ENCODE measurements around the gene PDE1A. TPM values are rescaled to one million over a fixed set of nuclear protein-coding genes. Genes with fewer than 3 reads are reported as not detected.

The PDE1A gene
- total RNA-seq, 4 donors from 2014 or later = 2.3 to 9.2 (median 3.2) TPM

GRCh38 chr2:182163878-182164277 lies 263.0 kb downstream of the PDE1A start:
- intact Hi-C loops (cut with DNase I) = no loop called here
- Histone ChIP-seq H3K9me3 (no peaks in the 10 kb centered on the region), H3K4me3 (no peak overlapping the region), H3K36me3 (no peaks in the 10 kb centered on the region), H3K27me3 (no peaks in the 10 kb centered on the region), H3K4me1 (no peaks in the 10 kb centered on the region), H3K27ac (no peak overlapping the region)
- TF ChIP-seq CTCF (IDR thresholded peaks at IDR 0.05) = no peak
- TF ChIP-seq POLR2A (IDR thresholded peaks at IDR 0.05) = no peak
- WGBS, 2 donors = 97 to 100% methylated on average over 1 to 3 of the region's 3 CpGs
- DNase-seq = no peak

GRCh38 chr2:182148344-182148743 lies 278.5 kb downstream of the PDE1A start:
- 33 to 62% methylated on average over 2 of the region's 2 CpGs for WGBS, 2 donors
- TF ChIP-seq POLR2A (IDR thresholded peaks at IDR 0.05) (no peak), CTCF (IDR thresholded peaks at IDR 0.05) (no peak)
- H3K4me3 ChIP-seq = no peak overlapping the region
- no peaks in the 10 kb centered on the region for H3K9me3 ChIP-seq
- intact Hi-C loops (cut with DNase I) = no loop called here
- no peaks in the 10 kb centered on the region for H3K27me3 ChIP-seq
- H3K4me1 ChIP-seq = no peaks in the 10 kb centered on the region
- H3K36me3 ChIP-seq = no peaks in the 10 kb centered on the region
- DNase-seq = no peak
- H3K27ac ChIP-seq = no peak overlapping the region

GRCh38 chr2:182144776-182145165 lies 282.1 kb downstream of the PDE1A start:
- intact Hi-C loops (cut with DNase I) = no loop called here
- H3K9me3 ChIP-seq = no peaks in the 10 kb centered on the region
- TF ChIP-seq CTCF (IDR thresholded peaks at IDR 0.05) (no peak), POLR2A (IDR thresholded peaks at IDR 0.05) (no peak)
- no peaks in the 10 kb centered on the region for H3K4me1 ChIP-seq
- no peaks in the 10 kb centered on the region for H3K36me3 ChIP-seq
- WGBS, 2 donors = 43 to 58% methylated on average over 1 of the region's 1 CpG
- H3K27ac ChIP-seq = no peak overlapping the region
- no peak for DNase-seq
- no peaks in the 10 kb centered on the region for H3K27me3 ChIP-seq
- no peak overlapping the region for H3K4me3 ChIP-seq

GRCh38 chr2:182144041-182144775 lies 282.6 kb downstream of the PDE1A start:
- 77 to 86% methylated on average over 7 of the region's 7 CpGs for WGBS, 2 donors

More at GRCh38 chr2:182144041-182144775, 282.6 kb downstream of the PDE1A start:
- Histone ChIP-seq H3K27me3 (no peaks in the 10 kb centered on the region), H3K9me3 (no peaks in the 10 kb centered on the region), H3K4me3 (no peak overlapping the region), H3K4me1 (no peaks in the 10 kb centered on the region), H3K36me3 (no peaks in the 10 kb centered on the region), H3K27ac (no peak overlapping the region)
- no peak for TF ChIP-seq CTCF (IDR thresholded peaks at IDR 0.05)
- TF ChIP-seq POLR2A (IDR thresholded peaks at IDR 0.05) = no peak
- no peak for DNase-seq
- intact Hi-C loops (cut with DNase I) = no loop called here

All from esophagus squamous epithelium (tissue), 5 donors.